SW480 (cell line): ENCODE results near the gene IL10RB.
"Not testable (repeated sequence)": the region's sequence is repeated elsewhere in the genome, so short reads cannot be mapped to it uniquely, and the experiment has no call there.

Experiments used
- DNase-seq: peaks from one replicate; pipeline ENCODE4 v3.0.0-alpha.2; 2016; ENCODE audit warnings: low spot score

The IL10RB gene

DNA sequence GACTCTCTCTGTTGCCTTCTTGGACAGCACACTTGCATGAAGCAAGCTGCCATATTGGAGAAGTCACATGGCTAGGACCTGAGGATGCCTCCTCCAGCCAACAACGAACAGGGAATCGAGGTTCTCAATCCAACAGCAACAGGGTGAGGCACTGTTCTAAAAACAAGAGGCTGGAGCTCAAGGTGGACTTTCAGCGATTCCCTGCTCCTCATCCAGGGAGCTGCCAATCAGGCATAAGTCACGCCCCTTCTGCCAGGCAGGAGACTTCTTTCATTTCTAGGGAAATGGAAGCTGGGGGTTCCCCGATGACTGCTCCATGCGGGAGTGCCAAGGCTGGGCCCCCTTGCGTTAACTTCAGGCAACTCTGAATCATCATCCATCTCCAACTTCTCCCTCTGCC lies 35.9 kb downstream of the IL10RB start:
- DNase-seq: no peak

DNA sequence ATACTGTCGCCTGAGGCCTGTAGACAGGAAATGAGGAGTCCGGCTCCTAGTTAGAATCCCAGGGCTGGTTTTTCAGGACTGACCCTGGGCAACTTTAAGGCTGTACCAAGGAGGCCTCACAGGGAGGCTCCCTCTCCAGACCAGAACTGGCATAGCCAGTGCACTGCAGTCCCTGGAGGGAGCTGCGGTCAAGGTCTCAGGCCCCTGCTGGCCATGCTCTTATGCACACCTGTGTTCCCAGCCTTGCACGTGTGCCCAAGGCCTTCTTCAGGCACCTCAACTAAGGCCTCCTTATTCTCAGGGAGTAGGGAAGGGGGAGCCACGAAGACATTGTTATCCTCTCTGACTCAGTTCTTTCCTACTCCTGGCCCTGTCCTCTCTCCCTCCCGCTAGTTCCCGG lies 36.6 kb downstream of the IL10RB start:
- no peak for DNase-seq

DNA sequence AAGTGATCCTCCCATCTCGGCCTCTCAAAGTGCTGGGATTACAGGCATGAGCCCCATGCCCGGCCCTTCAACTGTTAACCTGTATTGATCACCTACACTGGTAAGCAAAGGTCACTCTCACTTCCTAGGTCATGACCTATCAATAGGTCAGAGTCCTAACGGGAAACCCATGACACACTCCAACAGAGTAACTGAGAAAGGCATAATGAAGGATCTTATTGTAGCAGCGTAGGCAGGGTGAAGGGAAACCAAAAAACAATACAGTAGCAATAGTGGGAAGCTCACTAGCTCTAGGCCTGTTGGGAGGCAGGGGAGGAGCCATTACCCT lies 39.1 kb downstream of the IL10RB start:
- DNase-seq: no peak

DNA sequence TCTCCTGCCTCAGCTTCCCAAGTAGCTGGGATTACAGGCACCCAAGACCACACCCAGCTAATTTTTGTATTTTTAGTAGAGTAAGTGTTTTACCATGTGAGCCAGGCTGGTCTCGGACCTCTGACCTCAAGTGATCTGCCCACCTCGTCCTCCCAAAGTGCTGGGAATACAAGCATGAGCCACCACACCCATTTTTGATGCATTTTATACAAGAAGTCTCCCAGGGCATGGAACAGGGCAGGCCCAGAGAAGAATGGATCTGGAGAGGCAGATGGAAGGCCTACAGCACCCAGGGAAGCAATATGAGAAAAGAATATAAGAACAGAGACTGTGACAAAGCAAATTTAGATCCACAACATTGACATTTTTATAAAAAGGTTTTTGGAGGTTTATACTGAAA lies 39.8 kb downstream of the IL10RB start:
- no peak for DNase-seq

DNA sequence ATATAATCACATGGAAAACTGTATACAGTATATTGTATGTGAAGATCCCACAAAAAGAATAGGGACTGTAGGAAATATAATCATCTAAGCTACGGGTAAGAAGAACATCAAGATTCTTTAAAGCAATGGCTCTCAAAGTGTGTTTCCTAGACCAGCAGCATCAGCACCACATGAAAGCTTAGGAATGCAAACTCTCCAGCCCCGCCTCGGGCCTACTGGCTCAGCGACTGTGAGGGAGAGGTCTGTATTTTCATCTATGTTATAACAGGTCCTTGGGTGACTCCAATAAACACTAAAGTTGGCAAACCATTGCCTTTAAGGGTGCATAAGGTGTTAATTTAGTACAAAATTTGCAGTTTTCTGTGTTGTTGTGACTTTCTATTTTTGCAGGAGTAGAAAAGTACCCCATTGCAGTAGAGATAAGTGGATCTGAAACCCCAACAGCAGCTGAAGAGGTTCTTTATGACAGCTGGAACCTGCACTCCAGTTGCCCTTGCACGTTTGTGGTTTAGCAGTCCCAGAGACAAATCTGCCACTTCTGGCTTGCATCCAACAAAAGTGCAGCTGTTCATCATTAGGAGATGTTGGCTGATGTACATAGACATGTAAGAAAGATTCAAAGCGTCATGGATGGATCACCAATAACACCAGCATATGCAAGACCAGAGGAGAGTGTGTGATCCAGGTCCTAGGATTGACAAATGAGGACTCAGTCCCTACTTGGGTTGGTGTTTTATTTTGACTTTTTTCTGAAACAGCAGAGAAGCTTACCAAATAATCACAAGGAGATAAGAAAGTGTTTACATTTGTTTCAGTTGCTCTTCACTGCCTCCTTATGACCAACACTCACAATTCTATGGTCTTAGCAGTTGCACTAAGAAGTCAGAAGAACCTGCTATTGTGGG lies 42.7 kb downstream of the IL10RB start:
- DNase-seq: peak; percentile 31

DNA sequence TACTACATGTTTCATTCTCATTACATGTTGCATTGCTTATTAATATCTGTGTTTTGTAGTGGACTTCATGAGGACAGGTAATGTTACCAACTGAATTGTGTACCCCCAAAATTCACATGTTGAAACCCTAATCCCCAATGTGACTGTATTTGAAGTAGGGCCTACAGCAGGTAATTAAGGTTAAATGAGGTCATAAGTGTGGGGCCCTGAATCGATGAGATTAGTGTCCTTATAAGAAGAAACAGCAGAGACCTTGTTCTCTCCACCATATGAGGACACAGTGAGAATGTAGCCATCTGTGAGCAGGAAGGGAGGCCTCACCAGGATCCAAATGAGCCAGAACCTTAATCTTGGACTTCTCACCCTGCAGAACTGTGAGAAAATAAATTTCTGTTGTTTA lies 43.6 kb downstream of the IL10RB start:
- DNase-seq: no peak

DNA sequence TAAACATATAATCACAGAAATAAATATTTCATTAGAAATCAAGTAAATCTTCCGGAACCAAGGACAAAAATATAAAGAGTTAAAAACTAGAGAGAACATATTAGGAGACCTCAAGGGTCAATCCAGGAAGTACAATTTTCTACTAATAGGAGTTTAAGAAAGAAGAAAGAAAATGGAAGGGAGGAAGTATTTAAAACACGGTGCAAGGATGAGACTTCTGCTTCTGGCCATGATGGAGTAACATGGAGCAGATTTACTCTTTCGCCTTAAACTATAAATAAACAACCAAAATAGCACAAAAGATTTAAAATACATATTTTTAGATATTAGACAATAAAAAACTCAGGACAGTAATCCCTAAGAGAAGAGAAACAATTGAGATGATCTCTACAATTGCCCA lies 46.0 kb downstream of the IL10RB start:
- DNase-seq: no peak

DNA sequence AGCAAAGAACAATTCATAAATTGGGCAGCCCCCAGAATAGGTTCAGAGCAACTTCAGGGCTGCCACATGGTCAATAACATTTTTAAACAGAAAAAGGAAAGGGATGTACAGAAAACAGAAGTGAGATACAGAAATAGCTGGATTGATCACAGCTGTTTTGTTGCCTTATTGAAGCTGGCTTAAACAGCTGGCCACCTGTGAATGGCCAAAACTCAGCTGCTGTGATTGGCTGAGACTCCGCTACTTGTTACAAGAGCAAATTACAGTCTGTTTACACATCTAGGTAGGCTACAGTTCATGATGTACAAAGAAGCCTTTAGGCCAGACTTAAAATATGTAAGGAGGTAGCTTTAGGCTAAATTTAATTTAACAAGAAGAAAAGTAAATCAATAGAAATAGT lies 47.0 kb downstream of the IL10RB start:
- no peak for DNase-seq

DNA sequence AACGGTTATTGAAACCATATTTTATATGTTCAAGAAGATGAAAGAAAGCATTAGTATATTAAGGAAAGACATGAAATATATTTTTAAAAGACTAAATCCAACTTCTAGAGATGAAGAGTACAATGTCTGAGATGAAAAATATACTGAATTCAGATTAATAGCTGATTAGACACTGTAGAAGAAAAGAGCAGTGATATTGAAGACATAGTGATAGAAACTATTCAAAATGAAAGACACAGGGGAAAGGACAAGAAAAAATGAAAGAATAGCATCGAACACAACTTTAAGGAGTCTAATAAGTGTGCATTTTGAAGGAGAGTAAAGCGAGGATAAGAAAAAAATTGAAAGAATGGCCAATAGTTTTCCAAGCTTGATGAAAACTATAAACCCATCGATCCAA lies 47.4 kb downstream of the IL10RB start:
- DNase-seq: no peak

DNA sequence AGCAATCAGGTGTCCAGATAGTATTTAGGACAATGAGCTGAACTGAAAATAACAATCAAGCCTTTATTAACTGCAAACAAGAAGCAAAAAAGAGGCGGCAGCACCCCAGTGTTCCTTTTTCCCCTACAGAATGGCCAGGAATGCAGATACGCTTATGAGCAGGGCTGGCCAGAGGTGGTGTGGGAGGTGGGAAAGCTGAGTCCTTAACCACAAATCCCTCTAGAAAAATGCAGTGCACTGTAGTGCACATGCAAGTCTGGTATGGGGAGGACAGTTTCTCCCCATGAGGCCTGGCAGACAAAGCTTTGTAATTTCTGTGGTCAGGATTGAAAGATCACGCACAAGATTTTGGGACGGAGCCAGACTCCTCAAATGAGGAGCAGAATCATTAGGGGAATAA lies 47.9 kb downstream of the IL10RB start:
- DNase-seq: no peak

DNA sequence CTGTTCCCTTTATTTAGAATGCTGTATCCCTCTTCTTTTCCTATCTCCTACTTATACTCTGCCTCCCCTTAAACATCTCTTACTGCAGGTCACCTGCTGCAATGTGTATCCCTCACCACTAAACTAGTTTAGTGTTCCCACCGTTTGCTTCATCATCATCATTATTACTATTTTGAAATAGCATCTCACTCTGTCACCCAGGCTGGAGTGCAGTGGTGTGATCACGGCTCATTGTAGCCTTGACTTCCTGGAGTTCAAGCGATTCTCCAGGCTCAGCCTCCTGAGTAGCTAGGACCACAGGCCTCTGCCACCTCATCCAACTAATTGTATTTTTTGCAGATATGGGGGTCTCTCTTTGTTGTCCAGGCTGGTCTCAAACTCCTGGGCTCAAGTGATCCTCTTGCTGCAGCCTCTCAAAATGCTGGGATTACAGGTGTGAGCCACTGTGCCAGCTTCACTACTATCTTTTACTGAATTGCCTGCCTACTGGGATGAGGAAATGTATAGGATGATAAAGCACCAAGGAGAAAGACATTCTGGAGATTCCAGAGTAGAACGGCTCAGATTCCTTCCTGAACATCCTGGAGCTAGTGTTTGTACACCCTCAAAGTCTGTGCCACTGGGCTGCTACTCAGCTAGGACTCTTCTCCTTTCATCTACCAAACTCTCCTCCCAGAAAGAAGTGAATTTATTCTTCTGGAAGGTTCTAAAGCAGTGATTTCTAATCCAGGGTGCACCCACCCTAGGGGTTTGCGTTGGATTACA lies 50.0 kb downstream of the IL10RB start:
- no peak for DNase-seq

DNA sequence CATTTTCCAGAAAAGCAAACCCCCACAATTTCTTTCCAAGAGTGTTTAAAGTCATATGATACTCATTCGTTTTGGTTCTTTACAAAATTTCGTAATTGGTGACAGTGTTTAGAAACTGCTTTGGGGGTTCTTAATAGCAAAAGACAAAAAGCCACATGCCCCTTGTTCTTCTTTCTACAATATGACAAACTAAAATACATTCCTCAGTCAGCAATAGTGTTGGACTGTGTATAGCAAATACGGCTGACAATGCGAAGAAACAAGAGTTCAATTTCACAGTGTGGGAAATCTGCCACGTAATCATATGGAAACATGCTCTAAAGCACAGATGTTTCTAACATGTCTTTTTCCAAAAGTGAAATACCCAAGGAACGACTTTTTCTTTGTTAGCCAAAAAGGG lies 51.0 kb downstream of the IL10RB start:
- no peak for DNase-seq

DNA sequence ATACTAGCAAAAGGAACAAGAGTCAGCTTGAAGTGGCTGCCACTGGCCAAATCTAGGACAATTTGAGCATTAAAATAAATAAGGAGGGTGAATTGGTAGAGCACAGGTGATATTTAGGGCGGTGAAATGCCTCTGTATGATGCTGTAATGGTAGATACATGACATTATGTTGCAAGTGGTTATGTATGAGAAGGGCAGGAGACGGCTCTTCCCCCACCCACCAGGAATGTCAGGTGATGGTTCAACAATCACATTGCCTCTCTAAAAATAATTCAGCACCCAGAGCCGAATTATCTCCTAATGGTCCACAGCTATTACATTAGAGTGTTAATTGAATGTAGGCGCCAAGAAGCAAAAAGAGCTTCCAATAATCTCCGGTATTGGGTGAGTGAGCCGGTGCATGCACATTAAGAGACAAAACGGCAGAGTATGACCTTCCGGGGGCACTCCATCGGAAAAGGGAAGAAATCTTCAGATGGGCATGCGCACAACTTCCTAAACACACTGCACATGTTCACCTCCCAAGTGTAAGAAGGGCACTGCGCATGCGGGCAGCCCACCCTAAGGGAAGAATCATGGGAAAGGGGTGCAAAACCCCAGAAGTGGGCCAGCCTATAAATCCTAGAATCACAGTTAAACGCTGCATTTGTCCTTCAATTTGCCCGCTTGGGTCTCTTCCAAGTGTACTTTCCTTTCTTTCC lies 51.8 kb downstream of the IL10RB start:
- no peak for DNase-seq

DNA sequence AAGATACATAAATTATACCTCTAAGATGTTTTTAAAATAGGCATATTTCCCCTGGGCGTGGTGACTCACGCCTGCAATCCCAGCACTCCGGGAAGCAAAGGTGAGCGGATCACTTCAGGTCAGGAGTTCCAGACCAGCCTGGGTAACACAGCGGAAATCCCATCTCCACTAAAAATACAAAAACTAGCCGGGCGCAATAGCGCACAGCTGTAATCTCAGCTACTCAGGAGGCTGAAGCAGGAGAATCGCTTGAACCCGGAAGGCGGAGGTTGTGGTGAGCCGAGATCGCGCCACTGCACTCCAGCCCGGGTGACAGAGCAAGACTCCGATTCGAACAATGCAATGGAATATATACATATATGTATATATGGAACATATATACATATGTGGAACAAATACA lies 54.8 kb downstream of the IL10RB start:
- not testable (repeated sequence) for DNase-seq

DNA sequence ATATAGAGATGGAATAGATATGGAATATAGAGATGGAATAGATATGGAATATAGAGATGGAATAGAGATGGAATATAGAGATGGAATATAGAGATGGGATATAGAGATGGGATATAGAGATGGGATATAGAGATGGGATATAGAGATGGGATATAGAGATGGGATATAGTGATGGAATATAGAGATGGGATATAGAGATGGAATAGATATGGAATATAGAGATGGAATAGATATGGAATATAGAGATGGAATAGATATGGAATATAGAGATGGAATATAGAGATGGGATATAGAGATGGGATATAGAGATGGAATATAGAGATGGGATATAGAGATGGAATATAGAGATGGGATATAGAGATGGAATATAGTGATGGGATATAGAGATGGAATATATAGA lies 57.4 kb downstream of the IL10RB start:
- DNase-seq: not testable (repeated sequence)

DNA sequence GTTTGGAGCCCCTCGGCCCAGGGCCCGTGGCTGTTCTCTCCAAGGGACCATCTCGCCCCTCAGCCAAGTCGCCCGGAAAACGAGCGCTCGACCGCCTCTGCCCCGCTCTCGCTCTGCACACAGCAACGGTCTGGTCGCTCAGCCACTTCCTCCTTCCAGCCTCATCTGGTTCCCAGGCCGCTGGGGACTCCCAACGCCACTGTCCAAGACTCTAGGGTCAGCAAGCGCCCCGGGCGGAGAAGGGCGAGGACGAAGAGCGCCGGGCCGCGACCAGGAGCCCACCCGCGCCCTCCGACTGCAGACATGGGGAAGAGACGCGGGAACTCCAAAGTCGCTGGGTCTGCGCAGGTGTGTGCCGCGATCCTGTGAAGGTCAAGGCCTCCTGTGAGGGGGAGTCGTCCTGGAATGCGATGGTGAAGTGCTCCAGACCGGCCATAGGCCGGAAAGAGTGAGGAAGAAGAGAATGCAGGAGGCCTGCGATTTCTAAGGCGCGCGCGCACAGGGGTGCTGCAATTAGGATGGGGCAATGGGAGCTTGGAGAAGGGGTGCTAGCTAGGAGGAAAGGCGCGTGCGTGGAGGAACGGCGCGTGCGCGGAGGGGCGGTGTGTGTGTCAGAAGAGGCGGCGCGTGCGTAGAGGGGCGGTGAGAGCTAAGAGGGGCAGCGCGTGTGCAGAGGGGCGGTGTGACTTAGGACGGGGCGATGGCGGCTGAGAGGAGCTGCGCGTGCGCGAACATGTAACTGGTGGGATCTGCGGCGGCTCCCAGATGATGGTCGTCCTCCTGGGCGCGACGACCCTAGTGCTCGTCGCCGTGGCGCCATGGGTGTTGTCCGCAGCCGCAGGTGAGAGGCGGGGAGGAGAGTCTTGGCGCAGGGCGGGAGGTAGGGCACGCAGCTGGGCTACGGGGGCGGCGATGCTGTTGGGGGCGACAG lies 58.4 kb downstream of the IL10RB start, which contains the start of gene IFNAR1:
TSS of gene IFNAR1 (plus strand) at position 680 of the 931 bp plus-strand sequence. CDS start at position 766, 86 bp downstream.
- peak; percentile 99 for DNase-seq

DNA sequence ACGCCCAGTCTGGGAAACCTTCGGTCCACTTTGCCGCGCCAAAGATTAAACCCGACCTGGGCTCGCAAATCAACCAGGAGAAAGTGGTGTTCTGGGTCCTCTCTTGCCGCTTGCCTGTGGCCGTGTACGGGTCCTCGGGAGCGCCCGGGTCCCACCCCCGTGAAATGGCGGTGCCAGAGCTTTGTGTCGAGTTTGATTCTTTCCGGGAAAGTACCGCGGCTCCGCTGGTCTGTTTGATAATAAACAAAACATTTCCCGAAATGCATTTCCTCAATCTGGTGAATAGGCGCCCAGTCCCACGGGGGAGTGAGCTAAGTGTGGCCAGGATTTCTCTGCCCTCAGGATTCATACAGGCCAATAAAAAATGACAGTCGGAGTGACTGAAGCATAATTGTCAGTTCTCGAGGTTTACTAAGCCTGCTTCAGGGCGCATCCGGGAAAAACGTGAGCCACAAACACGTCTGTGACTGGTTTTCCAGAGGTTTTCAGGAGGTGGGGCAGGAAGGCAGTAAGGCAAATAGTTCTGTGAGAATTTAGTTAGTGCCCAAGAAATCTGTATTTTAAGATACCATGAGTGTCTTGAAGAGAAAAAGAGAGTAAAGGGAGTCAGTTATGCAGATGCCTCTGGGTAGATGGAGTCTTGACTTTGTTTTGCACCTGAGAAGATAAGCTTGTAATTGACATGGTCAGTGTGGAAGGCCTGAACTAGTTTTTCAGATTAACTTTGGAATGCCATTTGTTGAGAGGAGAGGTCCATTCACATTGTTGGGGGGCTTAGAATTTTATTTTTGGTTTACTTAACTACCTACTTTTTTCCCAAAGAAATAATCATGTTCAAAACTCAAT lies 59.3 kb downstream of the IL10RB start:
- peak; percentile 76 for DNase-seq

DNA sequence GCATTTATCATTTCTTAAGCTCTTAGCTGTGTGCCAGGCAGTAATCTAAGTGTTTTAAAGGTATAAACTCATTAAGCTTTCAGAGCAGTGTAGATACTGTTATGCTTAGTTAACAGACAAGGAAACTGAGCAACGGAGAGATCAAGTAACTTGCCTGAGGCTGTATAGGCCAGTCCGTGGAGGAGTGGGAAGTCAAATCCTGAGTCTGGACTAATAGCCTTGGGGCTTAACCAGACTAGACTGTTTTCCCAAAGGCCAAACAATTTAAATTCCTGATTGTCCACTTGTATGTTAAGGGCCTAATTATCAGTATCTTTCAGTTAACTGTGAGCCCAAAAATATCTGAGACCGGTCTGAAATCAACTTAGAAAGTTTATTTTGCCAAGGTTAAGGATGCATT lies 61.2 kb downstream of the IL10RB start:
- no peak for DNase-seq

DNA sequence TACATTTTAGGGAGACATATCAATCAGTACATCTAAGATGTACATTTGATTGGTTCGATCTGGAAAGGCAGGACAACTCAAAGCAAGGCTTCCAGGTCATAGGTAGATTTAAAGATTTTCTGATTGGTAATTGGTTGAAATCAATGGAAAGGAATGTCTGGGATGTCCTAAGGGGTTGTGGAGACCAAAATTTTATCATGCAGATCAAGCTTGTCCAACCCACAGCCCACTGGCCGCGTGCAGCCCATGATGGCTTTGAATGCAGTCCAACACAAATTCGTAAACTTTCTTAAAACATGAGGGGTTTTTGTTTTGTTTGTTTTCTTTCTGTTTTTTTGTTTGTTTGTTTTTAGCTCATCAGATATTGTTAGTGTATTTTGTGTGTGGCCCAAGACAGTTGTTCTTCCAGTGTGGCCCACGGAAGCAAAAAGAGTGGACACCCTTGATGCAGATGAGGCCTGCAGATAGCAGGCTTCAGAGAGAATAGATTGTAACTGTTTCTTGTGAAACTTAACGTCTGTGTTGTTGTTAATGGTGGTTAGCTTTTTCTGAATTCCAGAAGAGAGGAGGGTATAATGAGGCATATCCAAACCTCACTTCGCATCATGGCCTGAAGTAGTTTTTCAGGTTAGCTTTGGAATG lies 61.7 kb downstream of the IL10RB start:
- no peak for DNase-seq

DNA sequence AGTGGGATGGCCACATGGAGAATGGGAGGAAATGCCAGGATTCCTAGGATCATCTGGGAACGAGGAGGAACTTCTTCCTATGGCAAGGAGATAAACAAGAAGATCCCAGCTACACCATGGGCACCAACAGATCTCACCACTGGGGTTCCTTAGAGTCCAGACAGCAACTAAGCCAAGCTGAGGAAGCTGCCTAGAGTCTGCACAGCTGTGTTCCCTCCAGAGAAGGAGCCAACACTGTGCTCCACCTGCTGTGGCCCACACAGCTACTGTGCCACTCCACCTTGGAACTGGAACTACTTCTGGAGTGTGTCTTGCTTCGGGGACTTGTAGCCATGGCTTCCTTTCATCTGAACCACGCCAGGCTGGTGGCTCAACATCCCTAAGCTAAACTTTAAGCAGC lies 64.6 kb downstream of the IL10RB start:
- no peak for DNase-seq
